DOHH2 (cell line): ENCODE data around the gene PANX2.

Experiments
- H3F3A ChIP-seq: fragments of 200-600 bp; sonication (generic), shearing (Covaris generic); 2 replicates; pipeline ENCODE4 v1.6.0; 2016; ENCODE audit warnings: antibody characterized with exemption, mild to moderate bottlenecking; ENCODE audit not compliant: control insufficient read depth, insufficient read depth
- H3K27ac ChIP-seq: fragments of 200-600 bp; sonication (generic); 2 replicates; pipeline ENCODE4 v1.5.1; 2014; ENCODE audit warnings: low read depth, mild to moderate bottlenecking, low read length, moderate library complexity
- H3K27me3 ChIP-seq: fragments of 200-600 bp; sonication (generic); 2 replicates; pipeline ENCODE4 v1.6.1; 2014; ENCODE audit warnings: mild to moderate bottlenecking, low read length, mixed read lengths; ENCODE audit not compliant: control insufficient read depth
- H3K36me3 ChIP-seq: fragments of 200-600 bp; sonication (generic); 2 replicates; pipeline ENCODE4 v1.6.1; 2014; ENCODE audit warnings: mild to moderate bottlenecking, low read length, moderate library complexity, mixed read lengths; ENCODE audit not compliant: control insufficient read depth
- H3K4me1 ChIP-seq: fragments of 200-600 bp; sonication (generic); 2 replicates; pipeline ENCODE4 v1.6.1; 2014; ENCODE audit warnings: mild to moderate bottlenecking, low read length, mixed read lengths; ENCODE audit not compliant: control insufficient read depth
- H3K4me2 ChIP-seq: fragments of 200-600 bp; sonication (generic); 2 replicates; pipeline ENCODE4 v1.6.0; 2014; ENCODE audit warnings: mild to moderate bottlenecking, low read length, moderate library complexity
- H3K4me3 ChIP-seq: fragments of 200-600 bp; sonication (generic); 2 replicates; pipeline ENCODE4 v1.5.1; 2014; ENCODE audit warnings: mild to moderate bottlenecking, low read length, mixed read lengths
- H3K79me2 ChIP-seq: fragments of 200-600 bp; sonication (generic); 2 replicates; pipeline ENCODE4 v1.6.1; 2014; ENCODE audit warnings: mild to moderate bottlenecking, low read length, mixed read lengths; ENCODE audit not compliant: control insufficient read depth
- H3K9me2 ChIP-seq: fragments of 200-600 bp; sonication (generic); replicated peaks from 2 replicates; pipeline ENCODE4 v1.6.1; 2014; ENCODE audit warnings: mild to moderate bottlenecking, low read length, mixed read lengths; ENCODE audit not compliant: control insufficient read depth
- H3K9me3 ChIP-seq: fragments of 200-600 bp; sonication (generic); 2 replicates; pipeline ENCODE4 v1.6.1; 2014; ENCODE audit warnings: antibody characterized with exemption, low read length, mixed read lengths; ENCODE audit not compliant: control insufficient read depth, insufficient read depth
- H4K20me1 ChIP-seq: fragments of 200-600 bp; sonication (generic); 2 replicates; pipeline ENCODE4 v1.6.0; 2014; ENCODE audit warnings: low read depth, mild to moderate bottlenecking, antibody characterized with exemption, low read length, moderate library complexity; ENCODE audit not compliant: control insufficient read depth, insufficient read depth
- CTCF ChIP-seq: fragments of 200-600 bp; sonication (generic); IDR thresholded peaks from one replicate; pipeline ENCODE4 v1.5.1; 2014; ENCODE audit warnings: antibody characterized with exemption, mild to moderate bottlenecking, low read depth, low read length; ENCODE audit not compliant: poor library complexity, severe bottlenecking
- EZH2phosphoT487 ChIP-seq: fragments of 200-600 bp; sonication (generic); IDR thresholded peaks from 2 replicates; pipeline ENCODE4 v1.6.1; 2017; ENCODE audit warnings: borderline replicate concordance, mild to moderate bottlenecking, antibody characterized with exemption, low read length, moderate library complexity, mixed read lengths

PANX2 gene

GRCh38 chr22:50189849-50190181 is 19.3 kb downstream of the PANX2 start:
- Histone ChIP-seq H3K4me2 (peak overlapping the region; percentile 99), H3K4me1 (peaks cover 81% of the 10 kb centered on the region), H3K79me2 (peaks cover 68% of the 10 kb centered on the region), H3F3A (peaks cover 45% of the 10 kb centered on the region), H3K27ac (peak overlapping the region; percentile 100), H3K9me2 (no peaks in the 10 kb centered on the region), H3K36me3 (peaks cover 68% of the 10 kb centered on the region), H4K20me1 (no peaks in the 10 kb centered on the region), H3K27me3 (no peaks in the 10 kb centered on the region), H3K9me3 (no peaks in the 10 kb centered on the region), H3K4me3 (peak overlapping the region; percentile 87)
- no peak for TF ChIP-seq EZH2phosphoT487
- TF ChIP-seq CTCF, result no peak

GRCh38 chr22:50190182-50190940 is 19.8 kb downstream of the PANX2 start:
- Histone ChIP-seq H3K27ac (peak overlapping the region; percentile 100), H4K20me1 (no peaks in the 10 kb centered on the region), H3K79me2 (peaks cover 68% of the 10 kb centered on the region), H3K36me3 (peaks cover 73% of the 10 kb centered on the region), H3K4me3 (peak overlapping the region; percentile 87), H3K4me1 (peaks cover 83% of the 10 kb centered on the region), H3K9me2 (no peaks in the 10 kb centered on the region), H3K9me3 (no peaks in the 10 kb centered on the region), H3K27me3 (no peaks in the 10 kb centered on the region), H3F3A (peaks cover 45% of the 10 kb centered on the region), H3K4me2 (peak overlapping the region; percentile 99)
- no peak for TF ChIP-seq EZH2phosphoT487
- peak; percentile 66 for TF ChIP-seq CTCF

DNA sequence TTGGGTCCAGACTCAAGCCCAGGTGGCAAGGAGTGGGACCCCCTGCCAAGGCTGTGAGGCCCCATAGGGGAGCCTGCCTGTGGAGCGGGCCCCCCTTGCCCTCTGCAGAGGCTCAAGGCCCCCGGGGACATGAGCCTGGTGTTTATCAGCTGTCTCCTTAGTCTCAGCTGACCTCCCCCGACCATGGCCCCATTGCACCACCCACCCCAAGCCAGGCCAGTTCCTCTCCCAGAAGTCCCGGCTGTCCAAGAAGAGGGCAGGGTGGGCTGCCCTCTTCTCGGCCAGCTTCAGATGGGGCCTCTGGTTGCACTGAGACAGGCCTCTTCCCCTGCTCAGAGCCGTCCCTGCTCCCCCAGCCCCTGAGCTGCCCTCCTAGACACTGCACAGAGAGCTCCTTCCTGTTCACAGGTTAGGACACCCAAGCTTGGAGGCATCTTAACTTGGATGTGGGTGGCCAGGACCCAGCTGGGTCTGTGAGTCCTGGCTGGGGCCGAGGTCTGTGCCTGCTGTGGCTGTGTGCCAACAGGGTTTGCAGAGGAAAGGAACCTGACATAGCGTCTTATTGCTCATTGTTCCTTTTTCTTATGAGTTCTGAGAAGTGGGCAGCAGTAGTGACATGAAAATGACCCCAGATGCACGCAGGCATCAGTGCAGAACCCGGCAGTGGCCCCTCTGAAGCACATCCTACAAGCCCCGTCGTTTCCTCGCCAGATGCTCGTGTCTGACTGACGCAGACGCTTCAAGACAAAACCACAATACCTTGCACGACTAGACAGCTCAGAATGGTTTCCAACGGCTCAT is 20.6 kb downstream of the PANX2 start:
- peaks cover 80% of the 10 kb centered on the region for H3K36me3 ChIP-seq
- TF ChIP-seq CTCF (no peak), EZH2phosphoT487 (no peak)
- peak overlapping the region; percentile 100 for H3K27ac ChIP-seq
- H3K79me2 ChIP-seq, result peaks cover 72% of the 10 kb centered on the region
- peak overlapping the region; percentile 87 for H3K4me3 ChIP-seq
- H3F3A ChIP-seq, result peaks cover 45% of the 10 kb centered on the region
- H3K4me1 ChIP-seq, result peaks cover 90% of the 10 kb centered on the region
- no peaks in the 10 kb centered on the region for H3K9me2 ChIP-seq
- no peaks in the 10 kb centered on the region for H4K20me1 ChIP-seq
- H3K27me3 ChIP-seq, result no peaks in the 10 kb centered on the region
- H3K9me3 ChIP-seq, result no peaks in the 10 kb centered on the region
- peak overlapping the region; percentile 99 for H3K4me2 ChIP-seq
